Activated CD4-positive, alpha-beta T cell treated with anti-CD3 and anti-CD28 coated beads, Interleukin-2, amount 50 U/mL, for 24 hours (primary cell): Measurements from ENCODE around the gene MAPK12.

Experiments used
- DNase-seq, 2 donors: peaks; one replicate each; pipeline ENCODE4 v3.0.0-alpha.2; 2020; ENCODE audit warnings: low read depth in 1 of 2, low spot score in 1 of 2

MAPK12 gene

DNA sequence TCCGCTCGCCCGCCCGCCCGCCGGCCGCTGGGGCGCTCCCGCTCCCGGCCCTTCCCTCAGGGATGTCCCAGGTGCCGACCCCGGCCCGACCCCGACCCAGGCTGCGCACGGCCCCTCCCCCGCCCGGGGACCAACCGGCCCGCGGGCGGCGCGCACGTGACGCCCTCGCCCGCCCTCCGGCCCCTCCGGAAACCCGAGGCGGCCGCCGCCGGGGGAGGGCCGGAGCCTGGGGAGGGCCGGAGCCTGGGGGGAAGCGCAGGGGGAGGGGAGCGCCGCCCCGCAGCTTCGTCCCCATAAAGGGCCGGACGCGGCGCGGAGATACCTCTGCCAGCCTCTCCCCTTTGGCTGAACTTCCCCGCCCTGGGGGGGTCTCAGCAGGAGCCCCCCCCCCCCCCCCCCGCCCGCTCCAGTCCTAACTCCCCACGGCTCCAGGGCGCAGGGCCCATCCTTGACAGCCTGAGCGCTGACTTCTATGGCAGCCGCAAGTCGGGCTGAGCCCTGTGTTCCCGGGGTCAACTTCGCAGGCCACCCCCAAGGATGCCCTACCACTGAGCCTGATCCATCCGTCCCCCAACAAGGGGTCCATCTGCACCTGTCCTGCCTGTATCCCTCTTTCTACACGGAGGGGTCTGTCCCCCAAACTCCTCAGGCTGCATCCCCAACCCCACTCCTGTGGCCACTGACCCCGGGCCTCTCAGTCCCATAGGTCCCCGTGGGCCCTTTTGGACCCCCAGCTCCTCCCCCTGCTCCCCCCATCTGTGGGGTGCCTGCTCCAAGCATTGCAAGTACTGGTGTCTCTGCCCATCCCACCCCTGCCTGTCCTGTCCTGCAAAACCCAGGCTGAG is at the start of gene MAPK12:
Gene MAPK12 (minus strand): TSS at position 69 of the 845 bp plus-strand sequence. CDS start 174 bp downstream, outside the sequence.
- no peak for DNase-seq

DNA sequence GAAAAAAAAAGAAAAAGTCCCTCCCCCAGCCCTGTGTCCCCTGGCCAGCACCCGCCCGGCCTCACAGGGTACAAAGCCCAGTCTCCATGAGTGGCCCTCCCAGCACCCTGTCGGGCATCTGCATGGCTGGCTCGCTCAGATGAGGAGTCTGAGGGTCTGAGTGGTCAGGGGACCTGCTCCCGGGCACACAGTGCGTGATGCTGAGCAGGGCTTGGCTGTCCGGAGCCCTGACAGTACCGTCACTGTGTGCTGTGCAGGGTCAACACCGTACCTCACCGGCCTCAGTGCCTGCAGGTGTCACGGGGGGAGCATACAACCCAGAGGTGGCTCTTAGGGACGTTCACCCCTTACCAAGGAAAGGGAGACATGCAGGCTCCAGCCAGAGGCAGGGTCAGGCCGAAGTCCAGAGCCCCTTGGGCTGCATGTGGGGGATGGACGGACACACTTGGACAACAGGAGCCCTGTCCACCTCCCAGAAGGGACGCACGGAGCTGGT is 49.5 kb upstream of the MAPK12 start:
- no peak for DNase-seq

DNA sequence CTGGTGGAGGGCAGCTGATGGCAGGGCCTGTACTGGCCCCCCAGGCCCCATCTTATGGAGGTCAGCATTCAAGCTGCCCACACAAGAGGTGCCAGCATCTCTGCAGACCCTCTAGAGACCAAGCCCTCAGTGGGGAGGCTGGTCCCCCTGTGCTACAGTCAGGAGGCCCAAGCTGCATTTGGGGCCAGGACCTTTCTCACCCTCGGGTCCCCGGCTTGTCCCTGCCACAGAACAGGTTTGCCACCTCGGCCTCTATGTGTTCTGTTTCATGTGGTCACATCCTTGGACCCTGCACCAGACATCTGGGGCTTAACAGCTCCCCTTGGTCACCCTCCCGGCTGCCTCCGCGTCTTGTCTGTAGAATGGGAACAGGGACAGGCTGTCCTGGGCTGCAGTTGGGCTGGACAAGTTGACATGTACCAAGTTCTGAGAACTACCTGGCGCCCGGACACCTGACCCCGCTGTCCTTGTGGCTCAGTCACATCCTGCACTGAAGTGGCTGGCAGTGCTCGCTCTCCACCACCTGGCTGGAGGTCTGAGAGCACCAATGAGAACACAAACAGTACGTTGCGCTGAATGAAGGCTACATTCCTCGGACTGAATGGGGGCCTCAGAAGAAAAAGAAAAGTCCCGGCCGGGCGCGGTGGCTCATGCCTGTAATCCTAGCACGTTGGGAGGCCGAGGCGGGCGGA is 48.7 kb upstream of the MAPK12 start:
- DNase-seq: no peak

DNA sequence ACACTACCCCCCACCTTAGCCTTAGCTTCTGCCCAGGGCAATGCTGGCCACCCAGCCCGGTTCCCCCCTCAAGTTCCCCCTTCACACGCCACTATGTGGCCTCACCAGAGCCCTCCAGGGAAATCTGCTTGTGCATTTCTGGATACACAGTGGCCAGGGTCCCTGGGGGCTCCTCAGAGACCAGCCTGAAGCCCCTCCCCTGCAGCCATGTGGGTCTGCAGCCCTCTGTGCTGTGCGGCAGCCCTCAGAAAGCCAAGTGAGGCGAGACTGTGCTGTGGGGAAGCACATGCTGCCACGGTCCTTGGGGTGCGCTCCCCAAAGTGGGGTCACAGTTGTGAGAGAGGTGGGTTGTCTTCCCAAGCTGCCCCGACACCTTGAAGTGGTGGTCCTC is 48.1 kb upstream of the MAPK12 start:
- no peak for DNase-seq

DNA sequence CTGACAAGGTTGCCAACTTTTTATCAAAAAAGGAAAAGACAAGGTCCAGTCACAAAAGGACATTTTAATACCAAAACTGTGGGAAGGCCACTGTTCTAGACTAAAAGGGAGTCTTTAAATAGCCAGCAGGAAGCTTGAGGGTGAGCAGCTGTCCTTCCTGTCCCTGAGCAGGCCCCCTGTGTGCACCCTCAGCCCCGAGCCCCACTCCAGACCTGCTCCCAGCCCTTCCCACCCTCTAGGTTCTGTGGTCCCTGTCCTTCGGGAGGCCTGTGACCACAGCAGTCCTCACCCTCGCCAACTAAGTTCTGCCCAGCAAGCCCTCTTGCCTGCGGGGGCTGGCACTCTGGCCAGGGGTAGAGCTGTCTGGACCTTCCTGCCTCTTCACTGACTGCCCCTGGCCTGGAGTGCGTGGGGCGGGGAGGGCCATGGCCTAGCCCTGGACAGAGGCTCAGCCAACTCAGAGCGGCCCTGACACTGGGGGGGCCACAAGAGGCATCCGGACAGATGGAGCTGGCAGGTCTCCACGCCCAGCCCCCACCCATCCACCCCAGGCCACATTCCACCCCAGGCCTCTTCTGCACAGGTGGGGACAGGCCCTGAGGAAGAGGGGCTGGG is 47.6 kb upstream of the MAPK12 start:
- DNase-seq: no peak

DNA sequence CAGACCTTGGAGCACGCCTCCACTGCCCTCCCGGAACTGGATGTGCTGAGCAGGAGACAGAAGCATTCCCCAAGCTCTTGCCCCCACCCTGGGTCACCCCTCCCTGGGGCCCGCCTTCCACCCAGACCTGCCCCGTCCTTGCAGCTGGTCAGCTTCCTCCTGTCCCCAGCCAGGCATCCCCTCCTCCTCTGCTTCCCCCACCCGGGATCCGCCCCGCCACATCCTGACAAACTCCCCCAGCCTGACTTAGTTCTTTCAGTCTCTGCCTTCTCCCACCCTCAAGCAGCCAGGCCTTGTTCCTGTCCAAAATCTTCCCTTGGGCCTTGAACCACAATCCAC is 47.1 kb upstream of the MAPK12 start:
- DNase-seq: no peak

DNA sequence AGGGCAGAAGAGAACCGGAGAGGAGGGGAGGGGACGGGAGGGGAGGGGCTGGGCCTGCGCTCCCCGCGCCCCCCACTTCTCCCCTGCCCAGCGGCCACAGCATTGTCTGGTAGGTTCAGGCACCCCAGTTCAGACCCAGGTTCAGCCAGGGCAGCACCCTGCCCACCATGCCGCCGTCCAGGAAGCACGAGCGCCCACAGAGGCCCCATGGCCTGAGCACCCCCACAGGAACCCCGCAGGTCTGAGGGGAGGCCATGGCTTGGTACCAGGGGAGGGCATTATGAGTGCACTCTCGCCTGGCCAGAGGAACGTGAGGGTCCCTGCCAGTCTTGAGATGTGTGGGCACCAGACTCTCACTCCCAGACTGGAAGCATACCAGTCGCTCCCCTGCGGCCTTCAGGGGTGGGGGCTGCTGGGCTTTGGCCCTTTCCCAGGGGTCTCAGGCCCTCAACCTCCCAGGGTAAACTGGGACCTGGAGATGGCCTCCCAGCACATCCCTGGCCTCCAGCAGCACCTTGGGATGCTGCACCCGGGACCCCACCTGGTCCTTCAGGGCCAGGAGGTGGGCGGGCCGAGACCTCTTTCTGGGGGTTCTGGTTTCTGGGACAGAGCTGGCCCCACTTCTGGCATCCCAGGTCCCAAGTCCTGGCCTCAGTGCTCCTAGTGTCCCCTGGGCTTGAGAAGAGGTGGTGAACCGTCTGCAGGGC is 46.6 kb upstream of the MAPK12 start:
- no peak for DNase-seq

DNA sequence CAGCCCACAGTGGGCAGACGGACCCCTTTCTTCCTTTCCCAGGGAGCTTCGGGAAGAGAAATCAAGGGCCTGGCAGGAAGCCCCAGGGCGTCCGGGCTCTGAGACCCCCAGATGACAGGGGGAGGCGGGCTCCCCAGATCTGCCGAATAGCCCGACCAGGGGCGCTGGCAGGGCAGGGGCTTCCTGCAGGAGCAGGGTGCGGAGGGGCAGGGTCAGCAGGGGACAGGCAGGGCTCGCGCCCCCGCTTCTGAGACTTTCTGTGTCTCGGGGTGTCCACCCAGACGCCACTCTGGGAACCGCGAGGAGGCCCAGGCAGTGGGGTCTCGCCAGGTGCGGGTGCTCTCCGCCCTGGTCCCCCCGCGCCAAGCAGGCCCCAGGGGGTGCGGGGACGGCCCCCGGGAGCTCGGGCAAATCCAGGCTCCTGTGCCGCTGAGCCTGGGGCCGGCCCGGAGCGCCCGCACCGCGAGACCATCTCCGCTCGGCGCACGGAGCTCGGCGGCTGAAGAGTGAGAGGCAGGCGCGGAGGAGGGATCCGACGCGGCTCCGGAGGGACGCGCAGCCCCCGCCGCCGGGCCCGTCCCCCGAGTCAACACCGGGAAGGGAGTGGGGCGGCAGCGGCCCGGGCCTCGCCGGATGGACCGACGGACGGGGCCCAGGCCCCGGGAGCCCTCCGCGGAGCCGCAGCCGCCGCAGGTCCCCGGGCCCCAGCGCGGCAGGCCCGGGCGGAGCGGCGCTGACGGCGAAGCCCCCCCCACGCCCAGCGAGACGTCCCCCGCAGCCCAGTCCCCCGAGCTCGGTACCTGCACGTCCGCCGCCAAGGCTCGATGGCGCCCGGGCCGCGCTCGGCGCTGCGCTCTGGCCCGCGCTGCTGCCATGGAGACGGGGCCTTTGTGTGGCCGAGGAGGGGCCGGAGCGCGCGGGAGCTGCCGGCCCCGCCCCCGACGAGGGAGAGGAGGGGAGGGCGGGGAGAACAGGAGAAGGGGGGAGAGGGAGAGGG is 45.6 kb upstream of the MAPK12 start, which contains the start of gene PLXNB2:
Gene PLXNB2 (minus strand): TSS at position 894 of the 997 bp plus-strand sequence. CDS start 17,062 bp downstream, outside the sequence.
- DNase-seq: no peak

DNA sequence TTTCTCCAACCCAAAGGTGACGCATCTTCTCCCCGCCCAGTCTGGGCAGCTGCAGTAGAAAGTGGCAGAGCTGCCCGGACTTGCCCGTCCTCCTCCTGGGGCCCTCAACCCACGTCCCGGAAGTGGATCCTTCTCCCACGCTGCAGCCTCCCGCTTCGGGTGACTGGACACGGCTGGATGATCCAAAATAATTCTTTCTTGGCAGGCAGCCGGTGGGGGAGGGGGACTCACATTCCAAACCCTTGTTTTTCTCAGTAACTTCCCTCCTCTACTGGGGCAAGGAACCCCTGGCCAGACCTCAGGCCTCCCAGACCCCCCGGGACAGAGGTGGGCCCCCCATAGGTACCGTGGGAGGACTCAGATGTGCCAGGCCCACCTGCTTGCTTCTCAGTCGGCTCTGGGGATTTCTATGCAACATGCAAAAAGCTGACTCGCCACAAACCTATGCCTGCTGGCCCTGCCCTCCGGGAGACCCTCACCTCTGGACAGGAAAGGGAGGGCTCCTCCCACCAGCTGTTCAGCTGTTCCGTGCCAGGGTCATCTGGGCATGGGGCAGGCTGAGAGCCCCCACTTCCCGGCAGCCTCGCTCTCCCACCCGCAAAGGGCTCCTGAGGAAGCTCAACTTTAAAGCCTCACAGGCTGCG is 44.6 kb upstream of the MAPK12 start:
- DNase-seq: no peak

DNA sequence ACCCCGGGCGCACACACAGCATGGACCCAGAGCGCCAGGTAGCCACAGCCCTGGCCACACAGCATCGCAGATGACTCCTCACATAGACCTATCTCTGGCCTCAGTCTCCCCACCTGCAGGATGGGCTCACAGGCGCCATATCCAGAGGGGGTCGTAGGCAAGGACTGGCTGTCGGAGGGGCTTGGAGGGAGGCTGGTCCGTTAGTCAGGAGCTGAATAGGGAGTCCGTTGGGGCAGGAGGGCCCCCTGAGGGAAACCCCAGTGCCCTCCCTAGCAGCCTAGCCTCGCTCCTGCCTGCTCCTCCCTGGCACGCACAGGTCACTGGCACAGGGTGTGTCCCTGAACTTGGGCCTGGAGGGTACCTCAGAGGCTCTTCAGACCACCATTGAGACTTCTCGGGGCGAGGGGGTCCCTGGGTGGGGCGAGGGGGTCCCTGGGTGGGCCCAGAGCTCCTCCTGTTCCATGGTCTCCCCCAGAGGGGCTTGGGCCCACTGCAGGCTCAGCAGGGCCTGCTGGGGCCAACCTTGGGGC is 44.0 kb upstream of the MAPK12 start:
- DNase-seq: no peak

DNA sequence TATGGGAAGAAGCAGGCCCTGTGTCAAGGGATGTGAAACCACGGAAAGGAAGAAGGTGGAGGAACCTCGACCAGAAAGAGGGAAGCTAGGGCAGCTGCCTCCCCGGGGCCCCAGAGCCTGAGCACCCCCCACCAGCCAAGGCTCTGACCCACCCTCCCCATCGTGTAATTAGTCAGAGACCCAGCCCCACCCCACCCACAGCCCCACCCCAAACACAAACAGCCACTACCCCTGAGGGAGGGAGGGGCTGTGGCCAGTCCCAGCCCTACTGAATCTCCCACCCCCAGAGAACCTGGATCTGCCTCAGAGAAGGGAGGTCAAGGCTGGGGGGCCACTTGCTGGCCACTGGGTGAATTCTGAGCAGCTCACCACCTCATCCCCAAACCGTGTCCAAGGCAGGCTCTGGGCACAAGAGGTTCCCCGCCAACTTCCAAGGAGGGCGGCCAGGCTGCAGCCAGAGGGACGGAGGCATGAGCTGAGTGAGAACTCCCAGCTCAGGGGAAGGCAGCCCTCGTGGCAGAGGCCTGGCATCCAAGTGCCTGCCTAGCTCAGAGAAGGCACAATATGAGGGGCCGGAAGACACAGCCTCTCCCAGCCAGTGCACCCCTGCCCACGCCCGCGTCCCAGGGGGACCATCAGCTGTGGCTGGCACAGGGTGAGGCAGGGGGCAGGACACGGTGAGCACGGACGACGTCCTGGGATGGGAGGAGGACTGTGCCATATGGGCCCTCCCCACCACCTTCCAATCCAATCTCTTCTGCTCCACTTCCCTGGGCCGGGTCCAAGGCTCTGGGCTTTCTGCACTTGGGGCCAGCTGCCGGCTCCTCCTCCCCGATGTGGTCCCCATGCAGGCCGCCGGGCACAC is 43.3 kb upstream of the MAPK12 start:
- no peak for DNase-seq

DNA sequence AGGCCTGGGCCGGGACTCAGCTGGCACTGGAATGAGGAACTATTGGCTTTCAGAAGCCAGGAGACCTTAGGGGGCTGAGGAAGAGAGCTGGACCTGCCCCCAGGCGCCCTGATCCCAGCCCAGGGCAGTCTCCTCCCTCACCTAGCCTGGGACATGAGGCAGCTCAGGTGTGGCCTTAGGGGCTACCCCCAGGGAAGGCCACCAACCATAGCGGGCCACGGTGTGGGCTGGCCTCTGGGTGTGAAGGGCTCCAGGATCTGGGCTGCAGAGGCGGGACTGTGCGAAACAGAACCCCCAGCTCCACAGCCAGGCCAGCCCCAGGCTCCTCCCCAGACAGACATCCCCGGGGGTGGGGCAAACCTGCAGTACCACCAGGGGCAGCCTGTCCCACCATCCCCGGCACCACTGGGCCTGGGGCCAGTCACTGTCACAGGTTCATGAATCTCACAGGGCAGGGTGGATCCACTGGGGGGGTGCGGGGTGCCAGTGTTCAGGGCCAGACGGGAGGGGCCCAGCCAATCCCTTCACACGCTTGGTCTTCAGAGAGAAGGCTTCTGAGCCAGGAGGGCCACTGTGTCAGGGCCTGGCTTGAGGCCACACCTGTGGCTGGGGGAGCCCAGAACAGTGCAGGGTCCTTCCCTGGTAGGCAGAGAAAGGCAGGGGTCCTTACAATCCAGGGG is 42.5 kb upstream of the MAPK12 start:
- no peak for DNase-seq

DNA sequence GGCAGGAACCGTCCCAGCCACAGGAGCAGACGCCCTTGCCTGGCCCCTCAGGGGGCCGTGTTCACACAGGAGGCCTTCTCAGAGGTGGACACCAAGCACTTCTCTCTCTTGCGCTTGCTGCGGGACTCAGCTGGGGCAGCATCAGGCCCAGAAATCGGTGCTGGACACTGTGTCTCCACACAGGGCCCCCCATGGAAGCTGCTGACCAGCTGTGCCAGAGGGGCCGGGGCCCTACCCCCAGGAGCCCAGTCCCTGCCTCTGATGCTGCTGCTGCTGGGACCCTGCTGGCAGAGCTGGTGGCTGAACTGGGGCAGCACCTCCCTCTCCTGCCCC is 42.0 kb upstream of the MAPK12 start:
- no peak for DNase-seq

DNA sequence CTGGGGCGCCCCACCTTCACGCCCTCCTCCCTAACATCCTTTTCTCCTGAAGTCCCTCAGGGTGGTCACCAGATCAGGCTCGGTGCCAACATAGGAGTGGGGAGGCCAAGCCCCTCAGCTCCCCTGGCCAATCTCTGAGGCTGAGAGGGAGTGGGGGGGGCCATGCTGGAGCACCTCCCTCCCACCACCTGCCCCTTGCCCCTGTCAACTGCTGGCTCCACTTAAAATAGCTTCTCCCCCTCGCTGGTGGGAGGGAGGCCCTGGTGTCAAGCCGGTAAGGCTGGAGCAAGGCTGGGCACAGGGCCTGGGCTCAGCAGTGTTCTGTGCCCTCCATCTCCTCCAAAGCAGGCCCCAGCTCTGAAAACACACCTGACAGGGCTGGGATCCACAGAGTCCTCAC is 41.1 kb upstream of the MAPK12 start:
- DNase-seq: no peak

DNA sequence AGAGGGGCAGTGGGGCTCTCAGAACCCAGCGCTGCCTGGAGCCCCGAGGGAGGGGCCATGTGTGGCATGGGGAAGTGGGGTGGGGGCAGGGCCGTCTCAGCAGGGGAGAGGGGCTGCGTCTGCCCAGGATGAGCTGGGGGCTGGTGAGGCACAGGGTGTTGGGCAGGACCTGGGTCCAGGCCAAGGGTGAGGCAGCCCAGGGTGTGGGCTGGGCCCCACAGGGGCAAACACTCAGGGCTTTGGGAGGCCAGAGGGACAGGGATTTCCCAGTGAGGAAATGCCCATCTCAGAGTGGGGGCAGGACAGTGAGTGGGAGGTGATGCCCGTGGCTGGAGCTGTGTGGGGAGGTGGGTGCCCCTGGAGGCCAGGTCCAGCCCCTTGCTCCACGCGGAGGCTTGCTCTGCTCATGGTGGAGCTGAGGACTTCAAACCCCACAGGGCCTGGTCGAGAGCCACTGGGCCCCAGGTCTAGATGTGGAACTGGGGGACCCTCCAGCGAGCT is 40.6 kb upstream of the MAPK12 start:
- no peak for DNase-seq

DNA sequence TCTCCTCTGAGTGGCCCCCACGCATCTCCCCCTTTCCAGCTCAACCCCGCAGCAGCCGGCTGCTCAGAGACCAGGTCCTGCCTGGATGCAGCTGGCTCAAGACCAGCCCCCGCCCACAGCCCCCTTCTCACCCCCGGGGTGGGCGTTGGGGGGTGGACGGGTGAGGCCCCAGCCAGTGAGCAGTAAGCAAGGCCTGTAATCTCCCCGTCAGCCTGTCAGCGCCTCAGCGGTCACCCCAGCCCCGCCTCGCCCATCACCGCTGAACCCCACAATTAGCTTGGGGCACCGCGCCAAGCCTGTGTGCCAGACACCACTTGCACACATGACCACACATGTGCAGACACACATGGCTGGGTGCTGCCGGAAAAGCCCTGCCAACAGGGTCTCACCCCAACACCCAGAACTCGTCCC is 40.1 kb upstream of the MAPK12 start:
- DNase-seq: no peak

DNA sequence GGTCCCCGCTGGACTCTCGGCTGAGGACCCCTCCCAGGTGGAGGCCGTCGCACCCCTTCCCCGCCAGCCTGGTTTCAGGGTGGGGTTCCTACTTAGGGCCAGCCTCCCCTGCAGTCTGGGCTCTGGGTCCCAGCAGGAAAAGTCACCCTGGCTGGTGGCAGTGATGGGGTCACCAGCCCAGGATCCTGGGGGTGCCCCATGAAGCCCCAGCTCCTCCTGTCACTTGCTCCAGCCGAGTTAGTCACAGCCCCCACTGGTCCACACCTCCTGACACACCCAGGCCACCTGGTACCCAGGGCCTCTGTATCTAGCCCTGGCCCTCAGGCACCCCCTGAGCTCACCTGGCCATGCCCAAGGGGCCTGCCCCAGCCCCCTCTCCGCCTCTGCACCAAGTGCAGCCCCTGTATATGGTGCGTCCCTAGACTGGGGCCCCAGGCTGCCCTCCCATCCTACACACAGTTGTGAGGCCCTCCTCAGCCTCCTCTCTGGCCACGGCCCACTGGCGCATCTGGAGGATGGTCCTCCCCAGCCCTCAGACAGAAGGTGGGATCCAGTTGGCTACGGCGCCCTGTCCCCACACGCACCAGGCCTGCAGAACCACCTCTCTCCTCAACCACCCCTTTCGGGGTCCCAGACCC is 39.3 kb upstream of the MAPK12 start:
- no peak for DNase-seq
